MCF 10A (cell line): ENCODE results near the gene POU2F2. TPM values are rescaled to one million over a fixed set of nuclear protein-coding genes. Genes with fewer than 3 reads are reported as not detected.

ENCODE experiments used
- BruUV-seq: library from RNA; stranded (reverse); fragments of 400-500 nt; replicated peaks from 2 replicates; lab custom pipeline; 2021; lab: Mats Ljungman, UMichigan
- CTCF ChIA-PET: fragments of 300-600 bp; sonication (Branson Sonifier 250); formaldehyde crosslinking; extraction: SDS; loops from one replicate; lab custom pipeline; 2021; ENCODE audit warnings: antibody characterized with exemption, inconsistent platforms; lab: Yijun Ruan, JAX
- POLR2A ChIA-PET: fragments of 300-600, 350-650 bp; sonication (Branson Sonifier 250); formaldehyde crosslinking; extraction: SDS; loops from one replicate; lab custom pipeline; 2020; ENCODE audit warnings: antibody characterized with exemption, inconsistent platforms; lab: Yijun Ruan, JAX
- DNase-seq: peaks from one replicate; pipeline ENCODE4 v3.0.0-alpha.2; 2018; ENCODE audit not compliant: unreplicated experiment
- H3K27ac Mint-ChIP-seq: one replicate; pipeline ENCODE4 v1.8.0; 2022; ENCODE audit warnings: mild to moderate bottlenecking, low read depth, mixed read lengths; ENCODE audit not compliant: unreplicated experiment
- H3K27me3 Mint-ChIP-seq: one replicate; pipeline ENCODE4 v1.8.0; 2022; ENCODE audit warnings: mixed read lengths; ENCODE audit not compliant: insufficient read depth, unreplicated experiment
- H3K36me3 Mint-ChIP-seq: one replicate; pipeline ENCODE4 v1.8.0; 2022; ENCODE audit warnings: mild to moderate bottlenecking, moderate library complexity, mixed read lengths; ENCODE audit not compliant: insufficient read depth, unreplicated experiment
- H3K4me1 Mint-ChIP-seq: one replicate; pipeline ENCODE4 v1.8.0; 2022; ENCODE audit warnings: mixed read lengths; ENCODE audit not compliant: insufficient read depth, unreplicated experiment
- H3K4me3 Mint-ChIP-seq: one replicate; pipeline ENCODE4 v1.8.0; 2022; ENCODE audit warnings: mild to moderate bottlenecking, moderate library complexity, mixed read lengths; ENCODE audit not compliant: unreplicated experiment
- H3K9me3 Mint-ChIP-seq: one replicate; pipeline ENCODE4 v1.8.0; 2022; ENCODE audit warnings: mixed read lengths; ENCODE audit not compliant: unreplicated experiment
- CTCF ChIP-seq: fragments of 200-600 bp; IDR thresholded peaks from one replicate; pipeline ENCODE4 v1.8.0; 2022; ENCODE audit warnings: antibody characterized with exemption, mild to moderate bottlenecking; ENCODE audit not compliant: unreplicated experiment
- intact Hi-C: fragments of 100-400 bp; cut with micrococcal nuclease; formaldehyde crosslinking; loops from 2 replicates; pipeline ENCODE4 v1.14.1; 2022
- total RNA-seq: library from RNA; stranded (reverse); gene quantifications from 2 replicates; pipeline ENCODE4 v1.2.3, GENCODE V29; 2022

The POU2F2 gene
- total RNA-seq, 1 experiment from 2014 or later = 0.70 TPM

DNA sequence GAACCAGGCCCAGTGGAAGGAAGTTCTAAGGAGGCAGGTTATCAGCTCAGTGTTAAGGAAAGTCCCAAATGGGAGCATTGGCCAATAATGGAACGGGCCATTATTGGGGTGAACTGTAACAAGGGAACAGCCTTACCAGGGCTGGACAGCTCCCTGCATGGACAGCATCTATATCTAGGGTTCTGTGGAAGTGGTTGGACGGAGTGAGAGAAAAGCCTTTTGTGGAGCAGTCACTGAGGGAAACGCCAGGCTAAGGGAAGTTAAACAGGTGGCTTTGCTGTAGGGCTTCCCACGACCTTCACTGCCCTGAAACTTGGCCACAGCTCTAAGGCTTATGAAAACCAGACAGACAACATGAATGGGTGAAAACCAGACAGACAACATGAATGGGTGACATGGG lies 17.0 kb downstream of the POU2F2 start:
- intact Hi-C loops = no loop called here
- Mint-ChIP-seq H3K27me3 (no peaks in the 10 kb centered on the region), H3K9me3 (peaks cover 7% of the 10 kb centered on the region), H3K36me3 (no peaks in the 10 kb centered on the region), H3K4me1 (peaks cover 33% of the 10 kb centered on the region), H3K4me3 (no peak overlapping the region), H3K27ac (no peak overlapping the region)
- no peak for DNase-seq
- POLR2A ChIA-PET = interaction anchor here (2.6 kb wide), 1 partner anchor 14 kb away, joined by 12 read pairs; no protein-coding TSS in a partner anchor
- CTCF ChIA-PET = interaction anchor here (0.5 to 2.5 kb wide), 10 partner anchors 10 to 553 kb away, joined by 3 to 13 read pairs (median 4); partner anchors contain the start of gene POU2F2
- TF ChIP-seq CTCF = no peak
- no TSS peak for BruUV-seq

- intact Hi-C loops = no loop called here
- Mint-ChIP-seq H3K4me3 (peak overlapping the region; percentile 46), H3K36me3 (no peaks in the 10 kb centered on the region), H3K4me1 (peaks cover 33% of the 10 kb centered on the region), H3K27ac (peak overlapping the region; percentile 92), H3K27me3 (no peaks in the 10 kb centered on the region), H3K9me3 (peaks cover 7% of the 10 kb centered on the region)
- DNase-seq = no peak
- TF ChIP-seq CTCF = no peak
- CTCF ChIA-PET = interaction anchor here (0.6 to 2.5 kb wide), 12 partner anchors 10 to 552 kb away, joined by 3 to 13 read pairs (median 4); partner anchors contain the start of gene POU2F2
- no TSS peak for BruUV-seq
- POLR2A ChIA-PET = interaction anchor here (2.6 kb wide), 1 partner anchor 15 kb away, joined by 12 read pairs; no protein-coding TSS in a partner anchor
Observed at GRCh38 chr19:42114412-42114811, 17.8 kb downstream of the POU2F2 start.

GRCh38 chr19:42113641-42114348 lies 18.5 kb downstream of the POU2F2 start:
- no TSS peak for BruUV-seq
- H3K4me3 Mint-ChIP-seq = peak overlapping the region; percentile 46
- H3K27me3 Mint-ChIP-seq = no peaks in the 10 kb centered on the region
- intact Hi-C loops = no loop called here
- peaks cover 7% of the 10 kb centered on the region for H3K9me3 Mint-ChIP-seq
- peak overlapping the region; percentile 92 for H3K27ac Mint-ChIP-seq
- H3K36me3 Mint-ChIP-seq = no peaks in the 10 kb centered on the region
- peak; percentile 6 for TF ChIP-seq CTCF
- ChIA-PET POLR2A (interaction anchor here (0.5 to 2.6 kb wide), 10 partner anchors 11 to 230 kb away, joined by 3 to 12 read pairs (median 4); no protein-coding TSS in a partner anchor), CTCF (interaction anchor here (0.6 to 2.5 kb wide), 16 partner anchors 11 to 1015 kb away, joined by 3 to 13 read pairs (median 3); no protein-coding TSS in a partner anchor)
- peak; percentile 97 for DNase-seq
- peaks cover 33% of the 10 kb centered on the region for H3K4me1 Mint-ChIP-seq

DNA sequence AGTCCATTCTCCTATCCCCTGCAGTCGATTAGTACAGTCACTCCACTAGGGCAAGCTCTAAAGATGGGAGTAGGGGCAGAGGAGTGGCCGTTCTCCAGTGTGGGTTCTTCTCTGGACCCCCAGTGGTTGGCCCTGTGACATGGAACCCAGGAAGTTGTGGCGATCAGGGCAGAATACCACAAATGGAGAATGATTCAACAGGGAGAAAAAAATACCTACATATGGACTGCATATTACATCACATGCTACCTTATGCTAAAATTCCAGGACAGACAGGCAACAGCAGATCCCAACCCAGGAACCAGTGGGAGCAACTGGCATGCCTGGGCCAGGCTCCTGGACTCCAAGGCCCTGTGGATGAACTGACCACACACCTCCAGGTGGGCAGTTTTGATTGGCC lies 20.4 kb downstream of the POU2F2 start:
- H3K9me3 Mint-ChIP-seq = peaks cover 7% of the 10 kb centered on the region
- no peak overlapping the region for H3K4me3 Mint-ChIP-seq
- peak overlapping the region; percentile 41 for H3K27ac Mint-ChIP-seq
- TF ChIP-seq CTCF = no peak
- POLR2A ChIA-PET = interaction anchor here (0.6 kb wide), 1 partner anchor 9 kb away, joined by 3 read pairs; no protein-coding TSS in a partner anchor
- intact Hi-C loops = no loop called here
- no peaks in the 10 kb centered on the region for H3K36me3 Mint-ChIP-seq
- CTCF ChIA-PET = interaction anchor here (0.6 to 1.2 kb wide), 9 partner anchors 12 to 328 kb away, joined by 3 to 4 read pairs (median 3); no protein-coding TSS in a partner anchor
- peaks cover 3% of the 10 kb centered on the region for H3K27me3 Mint-ChIP-seq
- peaks cover 33% of the 10 kb centered on the region for H3K4me1 Mint-ChIP-seq
- no TSS peak for BruUV-seq
- peak; percentile 48 for DNase-seq
